ENCODE data around the gene PMM1.
"Not testable (repeated sequence)": the region's sequence is repeated elsewhere in the genome, so short reads cannot be mapped to it uniquely, and the experiment has no call there.

The PMM1 gene

DNA sequence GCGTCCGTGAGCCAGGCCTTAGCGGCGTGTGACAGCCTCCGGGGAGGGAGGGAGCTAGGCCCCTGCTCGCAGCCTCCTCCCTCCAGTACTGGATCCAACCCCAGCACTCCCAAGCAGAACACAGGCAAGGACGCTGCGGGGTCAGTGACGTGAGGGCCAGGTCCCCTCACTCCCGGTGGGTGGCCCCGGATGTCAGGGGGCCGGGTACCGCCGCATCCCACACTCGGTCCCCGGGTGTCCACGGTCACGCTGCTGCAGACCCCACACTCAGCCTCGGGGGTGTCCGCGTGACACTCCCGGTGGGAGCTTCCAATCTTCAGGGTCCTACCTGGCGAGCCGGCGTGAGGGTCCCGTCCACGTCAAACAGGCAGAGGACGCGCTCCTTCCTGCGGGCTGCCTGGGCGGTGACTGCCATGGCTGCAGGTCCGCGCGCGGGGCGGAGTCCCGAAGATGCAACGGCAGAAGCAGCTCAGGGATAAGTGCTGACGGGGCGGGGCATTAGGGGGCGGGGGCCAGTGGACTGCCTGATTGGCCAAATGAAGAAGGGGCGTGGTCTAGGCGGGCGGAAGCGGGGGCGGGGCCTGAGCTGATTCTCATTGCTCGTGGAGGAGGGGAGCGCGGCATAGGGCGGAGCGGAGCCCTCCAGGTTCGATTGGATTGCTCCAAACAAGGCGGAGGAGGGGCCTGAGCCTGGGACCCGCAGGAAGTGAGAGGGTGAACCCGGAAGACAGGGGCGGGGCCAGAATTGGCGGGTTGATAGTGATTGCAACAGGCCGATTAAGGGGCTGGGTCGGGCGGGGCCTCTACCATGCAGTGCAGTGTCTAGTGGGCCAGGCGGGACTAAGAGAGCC lies at the start of gene PMM1:
Gene PMM1, minus strand, starts transcription at position 450 of the 851 bp plus-strand sequence. Its CDS starts 35 bp downstream, at position 415.
- in situ Hi-C loops (cut with MboI; ENCODE audit: low sequenced_read_pairs) = loop anchor here (10.0 kb wide), 1 partner anchor 185 kb away; no protein-coding TSS in a partner anchor

DNA sequence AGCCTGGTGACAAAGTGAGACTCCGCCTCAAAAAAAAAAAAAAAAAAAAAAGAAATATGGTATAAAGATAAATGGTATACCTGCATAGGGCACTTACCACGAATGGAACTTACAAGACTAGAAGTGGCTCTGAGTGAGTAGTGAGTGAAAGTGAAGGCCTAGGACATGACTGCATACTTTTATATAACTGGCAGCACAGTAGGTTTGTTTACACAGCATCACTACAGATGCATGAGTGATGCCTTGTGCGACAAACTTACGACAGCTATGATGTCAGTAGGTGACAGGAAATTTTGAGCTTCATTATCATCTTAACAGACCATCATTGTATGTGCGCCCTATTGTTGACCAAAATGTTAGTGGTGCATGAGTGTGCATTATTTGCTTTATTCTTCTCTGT lies 49.1 kb upstream of the PMM1 start:
- in situ Hi-C loops (cut with MboI; ENCODE audit: low sequenced_read_pairs) = no loop called here

DNA sequence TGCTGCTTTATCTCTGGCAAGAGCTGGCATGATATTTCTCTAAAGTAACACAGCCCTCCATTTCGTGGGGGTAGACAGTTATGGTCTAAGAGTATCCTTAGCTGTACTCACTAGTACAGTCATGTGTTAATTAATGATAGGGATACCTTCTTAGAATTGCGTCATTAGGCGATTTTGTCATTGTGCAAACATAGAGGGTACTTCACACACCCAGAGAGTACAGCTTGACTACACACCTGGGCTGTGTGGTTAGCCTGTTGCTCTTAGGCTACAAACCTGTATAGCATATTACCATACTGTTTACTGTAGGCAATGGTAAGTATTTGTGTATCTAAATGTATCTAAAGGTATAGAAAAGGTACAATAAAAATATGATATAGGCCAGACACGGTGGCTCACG lies 48.5 kb upstream of the PMM1 start:
- in situ Hi-C loops (cut with MboI; ENCODE audit: low sequenced_read_pairs) = no loop called here

DNA sequence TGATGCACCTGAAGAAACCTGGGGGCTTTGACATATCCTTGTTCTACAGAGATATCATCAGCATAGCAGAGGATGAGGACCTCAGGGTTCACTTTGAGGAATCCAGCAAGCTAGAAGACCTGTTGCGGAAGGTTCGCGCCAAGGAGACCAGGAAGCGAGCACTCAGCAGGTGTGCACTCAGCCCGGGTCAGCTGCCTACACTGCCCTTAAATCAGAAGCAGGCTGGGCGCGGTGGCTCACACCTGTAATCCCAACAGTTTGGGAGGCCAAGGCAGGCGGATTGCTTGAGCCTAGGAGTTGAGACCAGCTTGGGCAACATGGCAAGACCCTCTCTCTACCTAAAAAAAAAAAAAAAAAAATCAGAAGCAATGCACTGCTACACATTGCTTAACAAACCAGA lies 48.0 kb upstream of the PMM1 start:
- in situ Hi-C loops (cut with MboI; ENCODE audit: low sequenced_read_pairs) = not testable (repeated sequence)

DNA sequence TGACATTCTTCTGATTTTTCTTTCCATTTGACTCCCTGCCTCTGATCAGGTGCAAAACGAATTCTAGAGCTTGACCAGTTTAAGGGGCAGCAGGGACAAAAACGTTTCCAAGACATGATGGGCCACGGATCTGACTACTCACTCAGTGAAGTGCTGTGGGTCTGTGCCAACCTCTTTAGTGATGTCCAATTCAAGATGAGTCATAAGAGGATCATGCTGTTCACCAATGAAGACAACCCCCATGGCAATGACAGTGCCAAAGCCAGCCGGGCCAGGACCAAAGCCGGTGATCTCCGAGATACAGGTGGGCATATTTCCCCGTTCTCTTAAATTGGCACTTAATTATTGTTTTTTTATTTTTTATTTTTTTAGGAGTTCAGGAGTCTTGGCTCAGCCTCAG lies 46.8 kb upstream of the PMM1 start:
- in situ Hi-C loops (cut with MboI; ENCODE audit: low sequenced_read_pairs) = no loop called here

DNA sequence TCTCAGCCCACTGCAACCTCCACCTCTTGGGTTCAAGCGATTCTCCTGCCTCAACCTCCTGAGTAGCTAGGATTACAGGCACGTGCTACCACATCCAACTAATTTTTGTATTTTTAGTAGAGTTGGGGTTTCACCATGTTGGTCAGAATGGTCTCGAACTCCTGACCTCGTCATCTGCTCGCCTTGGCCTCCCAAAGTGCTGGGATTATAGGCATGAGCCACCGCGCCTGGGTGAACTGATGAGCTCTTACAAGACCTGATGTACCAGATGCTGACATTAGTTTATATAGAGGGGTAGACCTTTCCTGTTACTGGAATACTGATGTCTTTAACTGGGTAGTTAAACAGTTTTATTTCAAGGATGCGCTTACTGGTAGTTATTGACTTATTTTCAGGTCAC lies 45.0 kb upstream of the PMM1 start:
- in situ Hi-C loops (cut with MboI; ENCODE audit: low sequenced_read_pairs) = not testable (repeated sequence)

DNA sequence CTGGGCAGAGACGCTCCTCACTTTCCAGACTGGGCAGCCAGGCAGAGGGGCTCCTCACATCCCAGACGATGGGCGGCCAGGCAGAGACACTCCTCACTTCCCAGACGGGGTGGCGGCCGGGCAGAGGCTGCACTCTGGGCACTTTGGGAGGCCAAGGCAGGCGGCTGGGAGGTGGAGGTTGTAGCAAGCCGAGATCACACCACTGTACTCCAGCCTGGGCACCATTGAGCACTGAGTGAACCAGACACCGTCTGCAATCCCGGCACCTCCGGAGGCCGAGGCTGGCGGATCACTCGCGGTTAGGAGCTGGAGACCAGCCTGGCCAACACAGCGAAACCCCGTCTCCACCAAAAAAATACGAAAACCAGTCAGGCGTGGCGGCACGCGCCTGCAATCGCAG lies 42.0 kb upstream of the PMM1 start:
- in situ Hi-C loops (cut with MboI; ENCODE audit: low sequenced_read_pairs) = not testable (repeated sequence)

DNA sequence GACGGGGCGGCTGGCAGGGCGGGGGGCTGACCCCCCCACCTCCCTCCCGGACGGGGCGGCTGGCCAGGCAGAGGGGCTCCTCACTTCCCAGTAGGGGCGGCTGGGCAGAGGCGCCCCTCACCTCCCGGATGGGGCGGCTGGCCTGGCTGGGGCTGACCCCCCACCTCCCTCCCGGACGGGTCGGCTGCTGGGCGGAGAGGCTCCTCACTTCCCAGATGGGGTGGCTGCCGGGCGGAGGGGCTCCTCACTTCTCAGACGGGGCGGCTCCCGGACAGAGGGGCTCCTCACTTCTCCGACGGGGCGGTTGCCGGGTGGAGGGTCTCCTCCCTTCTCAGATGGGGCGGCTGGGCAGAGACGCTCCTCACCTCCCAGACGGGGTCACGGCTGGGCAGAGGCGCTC lies 41.5 kb upstream of the PMM1 start:
- in situ Hi-C loops (cut with MboI; ENCODE audit: low sequenced_read_pairs) = not testable (repeated sequence)

DNA sequence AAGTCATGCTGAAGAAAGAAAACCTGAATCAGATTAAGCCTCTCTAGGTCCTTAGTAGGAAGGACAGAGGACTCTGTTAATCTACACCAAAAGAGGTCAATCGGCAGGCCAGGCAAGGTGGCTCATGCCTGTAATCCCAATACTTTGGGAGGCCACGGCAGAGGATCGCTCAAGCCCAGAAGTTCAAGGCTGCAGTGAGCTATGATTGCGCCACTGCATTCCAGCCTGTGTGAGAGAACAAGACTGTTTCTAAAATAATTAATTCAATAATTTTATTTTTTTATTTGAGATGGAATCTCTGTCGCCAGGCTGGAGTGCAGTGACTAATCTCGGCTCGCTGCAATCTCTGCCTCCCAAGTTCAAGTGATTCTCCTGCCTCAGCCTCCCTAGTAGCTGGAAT lies 35.9 kb upstream of the PMM1 start:
- in situ Hi-C loops (cut with MboI; ENCODE audit: low sequenced_read_pairs) = no loop called here

DNA sequence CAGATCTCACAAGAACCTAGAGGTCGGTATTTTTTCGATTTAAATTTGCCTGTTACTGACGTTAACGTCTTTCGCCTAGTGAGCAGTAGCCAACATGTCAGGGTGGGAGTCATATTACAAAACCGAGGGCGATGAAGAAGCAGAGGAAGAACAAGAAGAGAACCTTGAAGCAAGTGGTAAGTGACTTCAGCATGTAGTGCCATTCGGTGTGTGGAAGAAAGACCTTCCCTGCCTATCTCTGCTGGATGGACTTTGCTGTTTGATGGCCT lies 32.2 kb upstream of the PMM1 start:
- in situ Hi-C loops (cut with MboI; ENCODE audit: low sequenced_read_pairs) = no loop called here

DNA sequence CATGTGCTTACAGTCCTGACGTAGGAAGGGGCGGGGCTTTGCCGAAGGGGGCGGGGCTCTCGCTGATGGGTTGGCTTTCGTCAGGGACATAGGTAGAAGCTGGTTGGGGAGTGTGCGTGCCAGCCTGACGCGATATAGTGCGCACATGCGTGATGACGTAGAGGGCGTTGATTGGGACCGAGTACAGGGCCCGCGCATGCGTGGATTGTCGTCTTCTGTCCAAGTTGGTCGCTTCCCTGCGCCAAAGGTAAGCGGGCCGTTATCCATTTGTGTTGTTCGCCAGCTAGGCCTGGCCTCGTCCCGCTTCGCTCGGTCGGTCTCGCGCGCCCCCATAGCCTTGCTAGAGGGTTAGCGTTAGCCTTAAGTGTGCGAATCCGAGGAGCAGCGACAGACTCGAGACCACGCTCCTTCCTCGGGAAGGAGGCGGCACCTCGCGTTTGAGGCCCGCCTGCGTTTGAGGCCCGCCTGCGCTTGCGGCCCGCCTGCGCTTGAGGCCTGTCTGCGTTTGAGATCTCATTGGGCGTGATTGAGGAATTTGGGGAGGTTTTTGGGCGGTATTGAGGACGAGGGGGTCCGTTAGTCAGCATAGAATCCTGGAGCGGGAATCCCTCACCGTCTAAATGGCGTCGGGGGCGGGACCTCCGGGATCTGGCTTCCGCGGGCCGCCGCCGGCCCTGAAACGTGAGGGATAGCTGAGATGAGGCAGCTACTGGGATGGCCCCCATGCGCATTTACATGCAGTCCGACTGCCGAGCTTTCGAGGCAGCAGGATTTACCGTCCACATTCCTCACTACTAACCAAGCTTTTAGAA lies 31.7 kb upstream of the PMM1 start, which contains the start of gene XRCC6:
Gene XRCC6, plus strand, starts transcription at position 197 of the 812 bp plus-strand sequence. CDS start 710 bp downstream, outside the sequence.
- in situ Hi-C loops (cut with MboI; ENCODE audit: low sequenced_read_pairs) = no loop called here

DNA sequence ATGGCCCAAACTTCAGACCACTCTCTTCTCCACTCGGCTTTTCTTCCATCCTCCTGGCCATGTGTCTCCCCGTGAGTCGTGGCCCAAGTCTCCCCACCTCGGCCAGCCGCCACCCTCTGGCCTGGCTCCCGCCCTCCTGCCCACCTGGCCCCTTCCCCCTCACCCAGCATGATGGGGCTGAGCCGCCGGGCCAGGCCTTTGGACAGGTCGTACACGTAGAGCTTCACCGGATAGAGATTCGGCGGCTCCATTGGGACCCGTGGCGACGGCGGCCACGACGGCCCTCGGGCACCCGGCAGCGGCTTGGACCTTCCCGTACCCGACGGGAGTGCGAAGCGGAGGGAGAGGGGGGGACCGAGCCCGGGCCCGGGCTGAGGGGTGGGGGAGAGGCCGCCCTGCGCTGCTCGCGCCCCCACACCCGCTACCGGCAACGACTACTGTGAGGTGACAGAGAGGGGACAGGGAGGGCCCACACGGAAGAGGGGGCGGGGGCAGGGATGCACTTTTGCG lies 31.0 kb upstream of the PMM1 start, which contains the start of gene DESI1:
Gene DESI1, minus strand, starts transcription at position 455 of the 510 bp plus-strand sequence. Its CDS starts 204 bp downstream, at position 251.
- in situ Hi-C loops (cut with MboI; ENCODE audit: low sequenced_read_pairs) = no loop called here

DNA sequence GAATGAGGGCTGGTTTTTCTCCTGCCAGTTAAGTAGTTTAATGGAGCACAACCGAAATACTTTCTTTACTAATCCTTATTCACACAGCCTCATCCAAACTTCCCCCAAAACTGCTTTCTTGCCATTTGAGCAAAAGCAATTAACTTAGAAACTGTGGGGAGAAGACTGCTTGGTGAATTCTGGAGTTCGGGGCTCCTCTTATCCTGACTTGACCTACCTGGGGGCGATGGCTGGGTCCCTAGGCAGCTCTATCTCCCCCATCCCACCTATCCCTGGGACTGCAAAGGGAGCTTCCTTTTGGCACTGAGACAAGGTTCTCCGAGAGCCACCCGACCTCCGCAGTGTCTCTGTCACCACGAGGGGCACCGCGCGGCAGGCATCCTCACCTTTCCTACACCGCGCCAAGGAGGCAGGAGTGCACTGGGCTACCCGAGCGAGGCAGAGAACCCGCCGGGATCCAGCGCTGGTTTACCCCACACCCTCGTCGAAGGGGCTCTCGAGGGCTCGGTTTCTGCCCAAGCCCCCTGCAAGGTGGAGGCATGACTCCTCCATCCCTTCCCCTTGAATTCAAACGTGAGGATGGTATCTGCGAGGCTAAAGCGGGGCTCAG lies 30.4 kb upstream of the PMM1 start:
- in situ Hi-C loops (cut with MboI; ENCODE audit: low sequenced_read_pairs) = no loop called here

DNA sequence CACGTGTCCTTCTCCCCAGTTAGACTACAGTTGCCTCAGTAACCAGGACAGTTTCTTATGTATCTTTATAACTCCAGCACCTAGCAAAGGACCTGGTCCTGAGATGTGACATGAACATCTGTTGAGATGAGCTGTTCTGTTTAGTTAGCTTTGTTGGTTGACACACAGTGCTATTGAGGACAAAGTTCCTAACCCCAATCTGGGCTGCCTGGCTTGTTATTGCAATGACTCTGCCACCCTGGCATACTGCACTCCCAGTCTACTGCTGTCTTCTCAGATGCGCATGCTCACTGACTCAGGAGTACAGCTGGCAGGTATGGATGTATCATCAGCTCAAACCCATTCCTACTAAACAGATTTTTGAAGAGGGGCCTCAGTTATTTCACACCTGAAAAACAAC lies 23.8 kb upstream of the PMM1 start:
- in situ Hi-C loops (cut with MboI; ENCODE audit: low sequenced_read_pairs) = no loop called here

DNA sequence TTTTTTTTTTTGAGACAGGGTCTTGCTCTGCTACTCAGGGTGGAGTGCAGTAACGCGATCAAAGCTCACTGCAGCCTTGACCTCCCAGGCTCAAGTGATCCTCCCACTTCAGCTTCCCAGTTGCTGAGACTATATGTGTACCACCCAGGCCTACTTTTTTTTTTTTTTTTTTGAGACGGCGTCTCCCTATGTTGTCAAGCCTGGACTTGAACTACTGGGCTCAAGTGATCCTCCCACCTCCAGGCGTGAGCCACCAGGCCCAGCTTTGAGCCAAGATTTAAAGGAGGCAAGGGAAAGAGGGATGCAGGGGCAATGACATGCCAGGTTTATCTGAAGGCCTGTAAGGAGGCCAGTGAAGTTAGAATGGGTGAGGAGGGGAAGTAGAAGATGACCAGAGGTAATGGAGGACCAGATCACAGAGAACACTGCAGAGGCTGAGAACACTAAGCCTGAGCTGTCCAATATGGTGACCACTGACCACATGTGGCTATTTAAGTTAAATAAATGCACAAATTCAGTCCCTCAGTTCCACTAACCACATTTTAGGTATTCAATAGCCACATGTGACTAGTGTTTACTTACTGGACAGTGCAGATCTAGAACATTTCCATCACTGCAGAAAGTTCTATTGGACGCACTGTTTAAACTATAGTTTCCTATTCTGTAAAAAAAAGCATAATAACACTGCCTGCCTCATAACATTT lies 23.1 kb upstream of the PMM1 start:
- in situ Hi-C loops (cut with MboI; ENCODE audit: low sequenced_read_pairs) = no loop called here

DNA sequence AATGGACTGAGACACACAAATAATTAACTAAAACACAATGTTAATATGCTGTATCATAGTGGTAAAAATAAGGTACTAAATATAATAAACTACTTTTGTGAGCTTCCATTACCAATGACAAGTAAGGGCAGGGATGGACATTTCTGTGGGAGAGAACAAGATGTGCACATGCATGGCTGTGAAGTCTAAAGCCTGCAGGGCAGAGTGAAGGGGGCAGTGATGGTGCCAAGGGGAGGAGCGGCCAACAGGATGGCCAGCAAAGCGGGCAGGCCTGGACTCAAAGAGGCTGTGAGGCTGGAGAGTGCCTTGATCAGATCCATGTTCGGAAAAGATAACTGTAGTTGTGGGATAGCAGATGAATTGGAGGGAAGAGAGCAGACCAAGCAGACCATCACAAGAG lies 18.7 kb upstream of the PMM1 start:
- in situ Hi-C loops (cut with MboI; ENCODE audit: low sequenced_read_pairs) = no loop called here

DNA sequence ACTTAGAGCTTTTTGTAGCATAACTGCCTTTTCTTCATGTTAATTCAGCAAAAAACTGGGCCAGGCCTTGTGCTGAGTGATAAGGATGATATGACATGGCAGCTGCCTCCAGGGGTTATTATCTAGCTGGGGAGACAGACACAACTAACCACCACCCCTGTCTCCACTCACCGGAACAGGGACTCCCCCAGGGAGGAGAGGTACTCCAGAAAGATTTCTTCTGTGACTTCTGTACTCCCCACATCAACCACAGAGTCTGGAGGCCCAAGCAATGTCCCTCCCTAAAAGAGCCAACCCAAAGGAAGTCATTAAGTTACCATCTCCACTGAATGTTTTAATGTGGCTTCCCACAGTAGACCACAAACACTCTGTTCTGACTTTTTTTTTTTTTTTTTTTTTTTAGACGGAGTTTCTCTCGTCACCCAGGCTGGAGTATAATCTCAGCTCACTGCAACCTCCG lies 14.3 kb upstream of the PMM1 start:
- in situ Hi-C loops (cut with MboI; ENCODE audit: low sequenced_read_pairs) = no loop called here

DNA sequence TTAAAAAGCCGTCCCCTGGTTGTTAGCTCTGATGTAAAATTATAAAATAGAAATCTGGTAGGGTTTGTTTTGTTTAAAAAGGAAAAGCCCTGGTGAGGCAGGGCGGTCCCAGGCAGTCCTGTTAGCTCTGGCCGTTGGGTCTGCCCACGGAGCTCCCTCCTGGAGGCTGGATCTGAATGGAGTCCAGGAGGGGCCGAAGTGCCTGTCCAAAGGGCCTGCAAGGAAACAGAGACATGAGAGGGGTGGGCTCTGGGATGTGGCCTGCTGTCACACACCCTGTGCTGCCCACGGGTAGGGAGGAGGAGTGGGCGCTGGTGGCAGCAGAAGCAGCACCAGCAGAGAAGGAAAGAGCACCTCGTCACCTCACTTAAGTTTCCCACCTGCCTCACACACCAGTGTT lies 11.3 kb upstream of the PMM1 start:
- in situ Hi-C loops (cut with MboI; ENCODE audit: low sequenced_read_pairs) = no loop called here

DNA sequence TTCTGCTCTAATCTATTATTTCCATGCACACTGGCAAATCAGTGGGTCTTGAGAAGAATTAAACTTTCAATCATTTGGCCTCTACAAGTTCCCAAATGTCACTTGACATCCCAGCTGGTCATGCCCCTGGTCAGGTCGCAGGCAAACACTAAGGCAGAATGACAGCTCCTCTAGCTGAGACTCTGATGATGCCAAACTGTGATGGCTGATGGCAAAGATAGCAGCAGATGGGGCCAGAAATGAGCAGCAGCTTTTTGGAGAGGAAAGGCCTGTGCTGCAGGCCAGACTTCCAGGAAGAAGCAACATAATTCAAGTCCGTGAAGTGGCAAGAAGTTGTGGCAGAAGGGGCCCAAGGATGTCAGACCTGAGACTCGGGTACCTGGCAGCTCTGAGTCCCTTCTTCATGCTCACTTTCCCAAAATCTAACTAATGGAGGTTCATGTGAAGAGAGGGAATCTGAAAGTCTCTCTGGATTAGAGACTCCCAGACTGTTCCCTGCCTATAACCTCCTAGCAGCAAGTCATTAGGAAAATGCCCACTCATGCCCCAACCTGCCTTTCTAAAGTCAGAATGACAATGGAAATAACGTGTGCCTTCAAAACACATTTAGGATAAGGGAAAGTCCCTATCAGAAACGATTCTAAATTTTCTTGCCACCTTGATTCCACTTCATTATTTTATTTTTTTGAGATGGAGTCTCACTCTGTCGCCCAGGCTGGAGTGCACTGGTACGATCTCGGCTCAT lies 9.4 kb upstream of the PMM1 start:
- in situ Hi-C loops (cut with MboI; ENCODE audit: low sequenced_read_pairs) = loop anchor here (10.0 kb wide), 1 partner anchor 194 kb away; no protein-coding TSS in a partner anchor

DNA sequence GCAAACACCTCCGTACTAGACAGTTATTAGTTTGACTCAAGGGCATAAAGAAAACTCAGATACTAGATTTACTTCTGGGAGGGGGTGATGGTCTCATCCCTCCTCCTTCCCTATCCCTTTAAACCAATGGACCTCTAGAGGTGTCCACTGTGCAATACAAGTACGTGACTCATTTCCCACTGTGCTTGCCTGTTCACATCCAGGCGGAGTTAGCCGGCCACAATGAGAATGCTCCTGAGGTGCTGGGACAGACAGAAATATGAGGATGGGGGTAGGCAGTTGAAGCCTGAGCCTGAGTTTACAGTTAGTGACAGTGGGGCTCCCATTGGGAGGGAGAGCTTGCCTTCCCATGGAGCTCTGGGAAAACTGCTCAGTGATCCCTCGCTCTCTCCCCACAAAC lies 8.4 kb upstream of the PMM1 start:
- in situ Hi-C loops (cut with MboI; ENCODE audit: low sequenced_read_pairs) = loop anchor here (10.0 kb wide), 1 partner anchor 193 kb away; no protein-coding TSS in a partner anchor

Data from HL-60/S4 (cell line).